Fibroblast of villous mesenchyme (primary cell): Measurements from ENCODE around the gene SLC22A16. TPM values are rescaled to one million over a fixed set of nuclear protein-coding genes. Genes with fewer than 3 reads are reported as not detected.

Experiments
- DNase-seq: peaks from one replicate; pipeline ENCODE4 v3.0.0-alpha.2; 2010; ENCODE audit warnings: low read depth
- H3K4me3 ChIP-seq: 2 replicates; pipeline ENCODE4 v1.5.1; 2011; ENCODE audit warnings: low read depth, mild to moderate bottlenecking, low read length
- total RNA-seq: library from RNA; depleted of rRNA; stranded (reverse); fragments of >200 nt; gene quantifications from 2 replicates; pipeline ENCODE4 v1.2.3, GENCODE V29; 2012
- TF ChIP-seq, protein P1 (sequence below): IDR thresholded peaks from 2 replicates; pipeline ENCODE4 v1.5.1; 2012; ENCODE audit warnings: low read depth, mild to moderate bottlenecking, low read length; ENCODE audit not compliant: insufficient read depth

SLC22A16 gene
- total RNA-seq, 1 donor = not detected

- peak; percentile 11 for DNase-seq
- H3K4me3 ChIP-seq = no peak overlapping the region
- TF ChIP-seq, protein P1, sequence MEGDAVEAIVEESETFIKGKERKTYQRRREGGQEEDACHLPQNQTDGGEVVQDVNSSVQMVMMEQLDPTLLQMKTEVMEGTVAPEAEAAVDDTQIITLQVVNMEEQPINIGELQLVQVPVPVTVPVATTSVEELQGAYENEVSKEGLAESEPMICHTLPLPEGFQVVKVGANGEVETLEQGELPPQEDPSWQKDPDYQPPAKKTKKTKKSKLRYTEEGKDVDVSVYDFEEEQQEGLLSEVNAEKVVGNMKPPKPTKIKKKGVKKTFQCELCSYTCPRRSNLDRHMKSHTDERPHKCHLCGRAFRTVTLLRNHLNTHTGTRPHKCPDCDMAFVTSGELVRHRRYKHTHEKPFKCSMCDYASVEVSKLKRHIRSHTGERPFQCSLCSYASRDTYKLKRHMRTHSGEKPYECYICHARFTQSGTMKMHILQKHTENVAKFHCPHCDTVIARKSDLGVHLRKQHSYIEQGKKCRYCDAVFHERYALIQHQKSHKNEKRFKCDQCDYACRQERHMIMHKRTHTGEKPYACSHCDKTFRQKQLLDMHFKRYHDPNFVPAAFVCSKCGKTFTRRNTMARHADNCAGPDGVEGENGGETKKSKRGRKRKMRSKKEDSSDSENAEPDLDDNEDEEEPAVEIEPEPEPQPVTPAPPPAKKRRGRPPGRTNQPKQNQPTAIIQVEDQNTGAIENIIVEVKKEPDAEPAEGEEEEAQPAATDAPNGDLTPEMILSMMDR = no peak
Observed at GRCh38 chr6:110422444-110422822, 54.0 kb downstream of the SLC22A16 start.

- TF ChIP-seq, protein P1 = no peak
- H3K4me3 ChIP-seq = no peak overlapping the region
- no peak for DNase-seq
Observed at GRCh38 chr6:110421749-110422443, 54.5 kb downstream of the SLC22A16 start.

DNA sequence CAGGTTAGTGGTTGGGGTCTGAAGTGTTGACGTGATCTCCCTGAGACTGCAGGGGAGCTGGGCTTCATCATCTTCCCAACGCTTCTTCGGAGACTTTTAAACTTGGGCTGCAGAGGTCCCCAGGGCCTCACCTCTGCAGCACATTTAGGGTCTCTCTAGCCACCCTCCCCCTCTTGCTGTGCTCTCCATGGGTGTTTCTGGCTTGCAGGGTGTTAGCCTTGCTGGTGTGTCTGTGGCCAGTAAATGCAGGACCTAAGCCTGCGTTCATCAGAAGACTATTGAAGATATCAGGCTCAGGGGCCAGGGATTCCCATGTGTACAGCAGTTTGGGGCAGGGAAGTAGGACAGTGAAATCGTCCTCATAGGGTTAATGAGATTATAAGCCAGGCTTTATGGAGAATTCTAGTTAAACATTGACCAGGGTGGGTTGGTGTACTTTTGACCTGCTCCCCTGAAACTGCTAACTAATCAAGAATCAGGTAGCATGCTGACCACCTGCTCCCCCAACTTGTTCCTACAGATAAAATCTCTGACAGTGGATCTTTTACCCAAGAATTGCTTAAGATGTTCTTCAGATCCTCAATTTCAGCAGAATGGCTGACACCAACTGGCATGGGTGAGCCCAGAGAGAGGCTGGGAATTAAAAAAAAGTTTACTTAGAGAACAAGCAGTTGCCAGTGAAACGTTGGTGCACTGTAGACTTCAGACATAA, 57.2 kb downstream of the SLC22A16 start:
- TF ChIP-seq, protein P1 = no peak
- H3K4me3 ChIP-seq = no peak overlapping the region
- no peak for DNase-seq

GRCh38 chr6:110418594-110418993, 57.8 kb downstream of the SLC22A16 start:
- DNase-seq = no peak
- no peak overlapping the region for H3K4me3 ChIP-seq
- TF ChIP-seq, protein P1 = no peak

DNA sequence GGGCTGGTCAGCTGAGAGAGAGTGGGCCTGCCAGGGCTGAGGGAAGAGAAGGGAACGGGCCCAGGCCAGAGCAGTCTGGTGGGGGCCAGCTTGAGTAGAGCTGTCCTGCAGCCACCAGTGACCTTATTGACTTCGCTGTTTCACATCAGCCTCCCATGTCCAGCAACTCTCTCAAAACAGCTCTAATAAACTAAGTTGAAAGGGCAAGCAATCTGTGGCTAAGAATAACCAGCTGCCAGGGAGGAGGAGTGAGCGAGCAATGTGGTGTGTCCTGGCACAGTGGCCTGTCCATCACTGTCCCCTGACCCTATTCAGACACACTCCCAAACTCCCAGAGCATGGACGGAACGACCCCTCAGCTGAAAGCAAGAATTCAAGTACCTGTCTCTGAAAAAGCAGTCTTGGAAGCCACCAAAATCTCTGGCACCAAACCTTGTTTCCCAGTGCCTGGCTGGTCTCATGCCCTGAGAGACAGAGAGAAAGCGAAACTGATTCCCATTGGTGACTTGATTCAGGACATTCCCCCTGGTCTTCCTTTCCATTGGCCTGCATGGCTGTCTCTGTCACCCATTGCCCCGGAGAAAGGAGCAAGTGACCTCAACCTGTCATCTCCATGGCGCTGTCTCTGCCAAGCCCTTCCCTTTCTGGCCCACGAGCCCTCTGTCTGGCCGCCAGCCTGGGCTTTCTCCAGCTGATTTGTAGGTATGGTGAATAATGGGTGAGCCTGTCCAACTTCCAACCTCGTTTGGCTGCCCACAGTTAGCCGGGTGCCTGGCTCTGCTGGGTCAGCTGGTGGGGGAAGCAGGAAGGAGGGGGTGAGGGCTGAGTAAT, 61.1 kb downstream of the SLC22A16 start, which contains the start of gene DDO:
Gene DDO, minus strand, starts transcription at position 490 of the 831 bp plus-strand sequence. CDS start 2,113 bp downstream, outside the sequence.
- H3K4me3 ChIP-seq = peak within 1 kb of the TSS; percentile 48
- peak; percentile 52 for DNase-seq
- TF ChIP-seq, protein P1 = no peak

DNA sequence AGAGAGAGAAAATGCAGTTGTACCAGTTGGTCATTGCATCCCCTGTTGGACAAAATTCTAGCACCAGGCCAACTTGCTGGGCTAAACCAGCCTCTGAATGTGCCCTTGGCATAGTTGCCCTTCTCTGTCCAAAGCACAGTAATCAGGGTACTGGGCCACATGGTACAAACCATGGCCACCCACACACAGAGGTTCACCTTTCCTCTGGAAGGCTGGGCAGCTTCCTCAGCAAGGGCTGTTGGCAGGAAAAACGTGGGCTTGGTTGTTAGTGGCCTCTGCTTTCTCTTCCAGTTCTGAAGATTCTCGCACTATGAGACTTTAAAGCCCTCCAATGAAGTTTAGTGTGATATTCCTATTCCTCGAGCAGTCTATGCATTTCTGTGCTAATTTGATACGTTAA, 61.7 kb downstream of the SLC22A16 start:
- DNase-seq = no peak
- TF ChIP-seq, protein P1 = no peak
- no peak overlapping the region for H3K4me3 ChIP-seq
